Fibroblast of peridontal ligament (primary cell): Measurements from ENCODE around the gene ADGRL4.
"Not testable (repeated sequence)": the region's sequence is repeated elsewhere in the genome, so short reads cannot be mapped to it uniquely, and the experiment has no call there.

ENCODE experiments used
- DNase-seq: peaks from one replicate; pipeline ENCODE4 v3.0.0-alpha.2; 2010; ENCODE audit errors: extremely low read depth

Gene ADGRL4

GRCh38 chr1:78918157-78918556 is 88.4 kb downstream of the ADGRL4 start:
- peak; percentile 11 for DNase-seq

GRCh38 chr1:78916986-78917385 is 89.5 kb downstream of the ADGRL4 start:
- no peak for DNase-seq

GRCh38 chr1:78913950-78914349 is 92.6 kb downstream of the ADGRL4 start:
- DNase-seq, result no peak

- peak; percentile 49 for DNase-seq
These were observed 94.3 kb downstream of the ADGRL4 start for GRCh38 chr1:78911956-78912880.

GRCh38 chr1:78902641-78903040 is 103.9 kb downstream of the ADGRL4 start:
- no peak for DNase-seq

- no peak for DNase-seq
These were observed 111.7 kb downstream of the ADGRL4 start for GRCh38 chr1:78894811-78895210.

GRCh38 chr1:78892260-78892840 is 114.2 kb downstream of the ADGRL4 start:
- DNase-seq, result peak; percentile 67

GRCh38 chr1:78887458-78887857 is 119.1 kb downstream of the ADGRL4 start:
- no peak for DNase-seq

GRCh38 chr1:78884685-78885452 is 121.7 kb downstream of the ADGRL4 start:
- DNase-seq, result peak; percentile 15

- DNase-seq, result no peak
These were observed 126.3 kb downstream of the ADGRL4 start for GRCh38 chr1:78880223-78880622.

- DNase-seq, result not testable (repeated sequence)
These were observed 130.5 kb downstream of the ADGRL4 start for GRCh38 chr1:78875986-78876385.

- peak; percentile 6 for DNase-seq
These were observed 133.7 kb downstream of the ADGRL4 start for GRCh38 chr1:78872801-78873200.

GRCh38 chr1:78871249-78871648 is 135.3 kb downstream of the ADGRL4 start:
- no peak for DNase-seq

- no peak for DNase-seq
These were observed 137.4 kb downstream of the ADGRL4 start for GRCh38 chr1:78869136-78869535.

- no peak for DNase-seq
These were observed 142.4 kb downstream of the ADGRL4 start for GRCh38 chr1:78864175-78864574.

GRCh38 chr1:78856096-78856495 is 150.4 kb downstream of the ADGRL4 start:
- DNase-seq, result no peak

- no peak for DNase-seq
These were observed 151.3 kb downstream of the ADGRL4 start for GRCh38 chr1:78855258-78855657.

- no peak for DNase-seq
These were observed 152.0 kb downstream of the ADGRL4 start for GRCh38 chr1:78854556-78854955.

- DNase-seq, result no peak
These were observed 163.0 kb downstream of the ADGRL4 start for GRCh38 chr1:78843546-78843945.

GRCh38 chr1:78843111-78843510 is 163.4 kb downstream of the ADGRL4 start:
- peak; percentile 49 for DNase-seq

GRCh38 chr1:78840453-78841271 is 165.9 kb downstream of the ADGRL4 start:
- peak; percentile 89 for DNase-seq
